ENCODE results near the gene SNTG2.

SNTG2 gene

GRCh38 chr2:1002350-1002749 is 51.7 kb downstream of the SNTG2 start:
- no peak for DNase-seq (ENCODE audit: low spot score)

GRCh38 chr2:1004398-1004797 is 53.7 kb downstream of the SNTG2 start:
- DNase-seq (ENCODE audit: low spot score) = no peak

GRCh38 chr2:1010415-1010930 is 59.8 kb downstream of the SNTG2 start:
- no peak for DNase-seq (ENCODE audit: low spot score)

GRCh38 chr2:1011006-1011405 is 60.4 kb downstream of the SNTG2 start:
- no peak for DNase-seq (ENCODE audit: low spot score)

GRCh38 chr2:1011985-1012384 is 61.3 kb downstream of the SNTG2 start:
- DNase-seq (ENCODE audit: low spot score) = no peak

- no peak for DNase-seq (ENCODE audit: low spot score)
Measured at GRCh38 chr2:1014802-1015201, 64.2 kb downstream of the SNTG2 start.

GRCh38 chr2:1016500-1016899 is 65.9 kb downstream of the SNTG2 start:
- no peak for DNase-seq (ENCODE audit: low spot score)

- DNase-seq (ENCODE audit: low spot score) = no peak
Measured at GRCh38 chr2:1017827-1018226, 67.2 kb downstream of the SNTG2 start.

- no peak for DNase-seq (ENCODE audit: low spot score)
Measured at GRCh38 chr2:1020206-1020605, 69.6 kb downstream of the SNTG2 start.

GRCh38 chr2:1022178-1022577 is 71.5 kb downstream of the SNTG2 start:
- DNase-seq (ENCODE audit: low spot score) = no peak

GRCh38 chr2:1024981-1025380 is 74.3 kb downstream of the SNTG2 start:
- DNase-seq (ENCODE audit: low spot score) = no peak

GRCh38 chr2:1026141-1026540 is 75.5 kb downstream of the SNTG2 start:
- DNase-seq (ENCODE audit: low spot score) = no peak

GRCh38 chr2:1028831-1029230 is 78.2 kb downstream of the SNTG2 start:
- no peak for DNase-seq (ENCODE audit: low spot score)

- DNase-seq (ENCODE audit: low spot score) = no peak
Measured at GRCh38 chr2:1032030-1032429, 81.4 kb downstream of the SNTG2 start.

- DNase-seq (ENCODE audit: low spot score) = no peak
Measured at GRCh38 chr2:1033069-1033468, 82.4 kb downstream of the SNTG2 start.

GRCh38 chr2:1037066-1037465 is 86.4 kb downstream of the SNTG2 start:
- no peak for DNase-seq (ENCODE audit: low spot score)

GRCh38 chr2:1039549-1039948 is 88.9 kb downstream of the SNTG2 start:
- no peak for DNase-seq (ENCODE audit: low spot score)

GRCh38 chr2:1041012-1041805 is 90.6 kb downstream of the SNTG2 start:
- DNase-seq (ENCODE audit: low spot score) = no peak

GRCh38 chr2:1045109-1045508 is 94.5 kb downstream of the SNTG2 start:
- DNase-seq (ENCODE audit: low spot score) = no peak

- DNase-seq (ENCODE audit: low spot score) = no peak
Measured at GRCh38 chr2:1046067-1046466, 95.4 kb downstream of the SNTG2 start.

- DNase-seq (ENCODE audit: low spot score) = no peak
Measured at GRCh38 chr2:1047485-1047884, 96.8 kb downstream of the SNTG2 start.

- no peak for DNase-seq (ENCODE audit: low spot score)
Measured at GRCh38 chr2:1049691-1050090, 99.0 kb downstream of the SNTG2 start.

- DNase-seq (ENCODE audit: low spot score) = no peak
Measured at GRCh38 chr2:1051075-1051474, 100.4 kb downstream of the SNTG2 start.

GRCh38 chr2:1052771-1053191 is 102.1 kb downstream of the SNTG2 start:
- no peak for DNase-seq (ENCODE audit: low spot score)

All from hematopoietic multipotent progenitor cell treated with erythropoietin and hydrocortisone succinate and interleukin-3 and kit ligand, for 15 days (in vitro differentiated cells).